Neural progenitor cell (in vitro differentiated cells): Measurements from ENCODE around the gene ARHGAP42. TPM values are rescaled to one million over a fixed set of nuclear protein-coding genes. Genes with fewer than 3 reads are reported as not detected.

Experiments used
- DNase-seq: peaks from one replicate; pipeline ENCODE4 v3.0.0-alpha.2; 2016; ENCODE audit warnings: low spot score
- H2AFZ ChIP-seq: fragments of 200-600 bp; sonication (generic); replicated peaks from 2 replicates; pipeline ENCODE4 v1.6.1; 2016; ENCODE audit warnings: antibody characterized with exemption
- H3F3A ChIP-seq: fragments of 200-600 bp; sonication (generic); 2 replicates; pipeline ENCODE4 v1.6.1; 2016; ENCODE audit warnings: antibody characterized with exemption, low read depth
- H3K27ac ChIP-seq: fragments of 200-600 bp; sonication (generic); 2 replicates; pipeline ENCODE4 v1.5.1; 2016; ENCODE audit warnings: mild to moderate bottlenecking
- H3K27me3 ChIP-seq: fragments of 200-600 bp; sonication (generic); 2 replicates; pipeline ENCODE4 v1.6.1; 2016; ENCODE audit warnings: mild to moderate bottlenecking, moderate library complexity
- H3K36me3 ChIP-seq: fragments of 200-600 bp; sonication (generic); 2 replicates; pipeline ENCODE4 v1.5.1; 2016
- H3K4me1 ChIP-seq: fragments of 200-600 bp; sonication (generic); 2 replicates; pipeline ENCODE4 v1.6.1; 2016; ENCODE audit warnings: mixed run types
- H3K4me2 ChIP-seq: fragments of 200-600 bp; sonication (generic); 2 replicates; pipeline ENCODE4 v1.6.1; 2016
- H3K4me3 ChIP-seq: fragments of 200-600 bp; sonication (generic); 2 replicates; pipeline ENCODE4 v1.5.1; 2016
- H3K79me2 ChIP-seq: fragments of 200-600 bp; sonication (generic); 2 replicates; pipeline ENCODE4 v1.6.1; 2016; ENCODE audit warnings: low read depth
- H3K9ac ChIP-seq: fragments of 200-600 bp; sonication (generic); 2 replicates; pipeline ENCODE4 v1.6.1; 2016
- H3K9me3 ChIP-seq: fragments of 200-600 bp; sonication (generic); 2 replicates; pipeline ENCODE4 v1.5.1; 2016; ENCODE audit warnings: low read depth
- H4K20me1 ChIP-seq: fragments of 200-600 bp; sonication (generic); 2 replicates; pipeline ENCODE4 v1.6.1; 2016; ENCODE audit warnings: low read depth
- H3K27ac Mint-ChIP-seq: 3 replicates; pipeline ENCODE4 v1.8.0; 2021; ENCODE audit warnings: mixed read lengths
- H3K27me3 Mint-ChIP-seq: 2 replicates; pipeline ENCODE4 v1.8.0; 2022; ENCODE audit warnings: low read depth, mild to moderate bottlenecking, inconsistent platforms, moderate library complexity, mixed read lengths; ENCODE audit not compliant: insufficient read depth
- H3K36me3 Mint-ChIP-seq: 3 replicates; pipeline ENCODE4 v1.8.0; 2021; ENCODE audit warnings: mixed read lengths
- H3K4me1 Mint-ChIP-seq: 3 replicates; pipeline ENCODE4 v1.8.0; 2021; ENCODE audit warnings: mixed read lengths
- H3K4me3 Mint-ChIP-seq: 3 replicates; pipeline ENCODE4 v1.8.0; 2021; ENCODE audit warnings: mild to moderate bottlenecking, moderate library complexity, mixed read lengths
- H3K9me3 Mint-ChIP-seq: 3 replicates; pipeline ENCODE4 v1.8.0; 2020; ENCODE audit warnings: mixed read lengths
- EZH2 ChIP-seq: fragments of 200-600 bp; sonication (generic); IDR thresholded peaks from 2 replicates; pipeline ENCODE4 v1.6.1; 2017; ENCODE audit warnings: antibody characterized with exemption, mild to moderate bottlenecking, moderate library complexity
- EZH2phosphoT487 ChIP-seq: fragments of 200-600 bp; sonication (generic); IDR thresholded peaks from 2 replicates; pipeline ENCODE4 v1.6.1; 2017; ENCODE audit warnings: antibody characterized with exemption
- total RNA-seq: library from RNA; depleted of rRNA; stranded (reverse); fragments of >200 nt; gene quantifications from 2 replicates; pipeline ENCODE4 v1.2.3, GENCODE V29; 2015; ENCODE audit warnings: low replicate concordance
- TF ChIP-seq, protein P1 (sequence below): fragments of 200-600 bp; sonication (generic); IDR thresholded peaks from 2 replicates; pipeline ENCODE4 v1.5.1; 2017; ENCODE audit warnings: antibody characterized with exemption, mild to moderate bottlenecking

The ARHGAP42 gene
- total RNA-seq, 1 donor from 2014 or later = 31.0 TPM

DNA sequence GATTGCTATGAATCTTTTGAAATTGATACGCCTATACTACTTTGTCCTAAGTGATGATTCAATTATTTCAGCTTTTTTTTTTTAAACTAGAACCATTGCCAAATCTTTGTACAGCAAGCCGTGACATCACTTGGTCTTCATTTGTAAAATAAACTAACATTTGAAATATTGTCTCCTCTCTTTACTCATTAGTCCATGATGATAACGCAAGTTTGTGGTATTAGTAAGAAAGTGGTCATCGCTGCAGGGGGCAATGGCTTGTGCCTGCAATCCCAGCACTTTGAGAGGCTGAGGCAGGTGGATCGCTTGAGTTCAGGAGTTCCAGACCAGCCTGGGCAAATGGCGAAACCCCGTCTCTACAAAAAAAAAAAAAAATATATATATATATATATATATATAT, 12.9 kb upstream of the ARHGAP42 start:
- H3K27me3 ChIP-seq = no peaks in the 10 kb centered on the region
- no peak overlapping the region for H3K4me3 ChIP-seq
- H2AFZ ChIP-seq = no peak overlapping the region
- no peaks in the 10 kb centered on the region for H3K36me3 ChIP-seq
- H3K27ac ChIP-seq = no peak overlapping the region
- H3K9ac ChIP-seq = no peak overlapping the region
- no peaks in the 10 kb centered on the region for H3K36me3 Mint-ChIP-seq
- H3K4me1 ChIP-seq = peaks cover 6% of the 10 kb centered on the region
- H3K4me3 Mint-ChIP-seq = no peak overlapping the region
- no peaks in the 10 kb centered on the region for H4K20me1 ChIP-seq
- H3K79me2 ChIP-seq = no peaks in the 10 kb centered on the region
- no peak for DNase-seq
- H3K27ac Mint-ChIP-seq = no peak overlapping the region
- H3K4me1 Mint-ChIP-seq = peaks cover 3% of the 10 kb centered on the region
- H3F3A ChIP-seq = no peaks in the 10 kb centered on the region
- no peaks in the 10 kb centered on the region for H3K9me3 Mint-ChIP-seq
- H3K4me2 ChIP-seq = no peak overlapping the region
- no peaks in the 10 kb centered on the region for H3K9me3 ChIP-seq
- TF ChIP-seq, protein P1, sequence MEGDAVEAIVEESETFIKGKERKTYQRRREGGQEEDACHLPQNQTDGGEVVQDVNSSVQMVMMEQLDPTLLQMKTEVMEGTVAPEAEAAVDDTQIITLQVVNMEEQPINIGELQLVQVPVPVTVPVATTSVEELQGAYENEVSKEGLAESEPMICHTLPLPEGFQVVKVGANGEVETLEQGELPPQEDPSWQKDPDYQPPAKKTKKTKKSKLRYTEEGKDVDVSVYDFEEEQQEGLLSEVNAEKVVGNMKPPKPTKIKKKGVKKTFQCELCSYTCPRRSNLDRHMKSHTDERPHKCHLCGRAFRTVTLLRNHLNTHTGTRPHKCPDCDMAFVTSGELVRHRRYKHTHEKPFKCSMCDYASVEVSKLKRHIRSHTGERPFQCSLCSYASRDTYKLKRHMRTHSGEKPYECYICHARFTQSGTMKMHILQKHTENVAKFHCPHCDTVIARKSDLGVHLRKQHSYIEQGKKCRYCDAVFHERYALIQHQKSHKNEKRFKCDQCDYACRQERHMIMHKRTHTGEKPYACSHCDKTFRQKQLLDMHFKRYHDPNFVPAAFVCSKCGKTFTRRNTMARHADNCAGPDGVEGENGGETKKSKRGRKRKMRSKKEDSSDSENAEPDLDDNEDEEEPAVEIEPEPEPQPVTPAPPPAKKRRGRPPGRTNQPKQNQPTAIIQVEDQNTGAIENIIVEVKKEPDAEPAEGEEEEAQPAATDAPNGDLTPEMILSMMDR = no peak
- TF ChIP-seq EZH2phosphoT487 (no peak), EZH2 (no peak)
- peaks cover 4% of the 10 kb centered on the region for H3K27me3 Mint-ChIP-seq

DNA sequence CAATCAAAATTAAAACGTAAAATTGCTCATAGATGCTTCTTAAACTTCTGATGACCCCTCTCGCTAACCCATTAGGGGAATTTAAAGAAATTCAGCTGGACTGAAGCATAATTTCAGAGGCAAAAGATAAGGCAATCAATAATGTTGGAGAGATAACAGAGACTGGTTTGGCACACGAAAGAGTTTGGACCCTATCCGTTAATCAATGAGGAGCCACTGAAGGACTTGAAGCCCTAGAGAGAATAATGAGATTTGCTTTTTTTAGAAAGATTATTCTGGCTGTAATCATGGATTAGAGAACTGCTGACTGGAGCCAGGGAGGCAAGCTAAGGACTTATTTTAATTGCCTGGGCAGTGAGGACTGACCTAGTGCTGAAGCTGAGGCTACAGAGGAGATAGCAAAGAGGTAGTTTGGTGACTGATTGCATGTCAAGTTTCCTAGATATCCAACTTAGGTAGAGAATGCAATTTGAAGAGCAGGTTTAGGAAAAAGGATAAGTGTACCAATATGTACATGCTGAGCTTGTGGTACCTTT, 11.9 kb upstream of the ARHGAP42 start:
- Histone ChIP-seq H3K9ac (no peak overlapping the region), H4K20me1 (no peaks in the 10 kb centered on the region), H3K4me2 (peak overlapping the region; percentile 1), H3F3A (peaks cover 2% of the 10 kb centered on the region), H3K79me2 (no peaks in the 10 kb centered on the region), H3K36me3 (no peaks in the 10 kb centered on the region), H3K4me1 (peaks cover 6% of the 10 kb centered on the region), H2AFZ (no peak overlapping the region), H3K4me3 (no peak overlapping the region), H3K9me3 (no peaks in the 10 kb centered on the region), H3K27me3 (no peaks in the 10 kb centered on the region), H3K27ac (no peak overlapping the region)
- Mint-ChIP-seq H3K4me1 (peaks cover 6% of the 10 kb centered on the region), H3K27me3 (peaks cover 4% of the 10 kb centered on the region), H3K4me3 (no peak overlapping the region), H3K27ac (no peak overlapping the region), H3K9me3 (no peaks in the 10 kb centered on the region), H3K36me3 (no peaks in the 10 kb centered on the region)
- DNase-seq = no peak
- no peak for TF ChIP-seq EZH2
- TF ChIP-seq EZH2phosphoT487 = no peak
- TF ChIP-seq, protein P1 = no peak

DNA sequence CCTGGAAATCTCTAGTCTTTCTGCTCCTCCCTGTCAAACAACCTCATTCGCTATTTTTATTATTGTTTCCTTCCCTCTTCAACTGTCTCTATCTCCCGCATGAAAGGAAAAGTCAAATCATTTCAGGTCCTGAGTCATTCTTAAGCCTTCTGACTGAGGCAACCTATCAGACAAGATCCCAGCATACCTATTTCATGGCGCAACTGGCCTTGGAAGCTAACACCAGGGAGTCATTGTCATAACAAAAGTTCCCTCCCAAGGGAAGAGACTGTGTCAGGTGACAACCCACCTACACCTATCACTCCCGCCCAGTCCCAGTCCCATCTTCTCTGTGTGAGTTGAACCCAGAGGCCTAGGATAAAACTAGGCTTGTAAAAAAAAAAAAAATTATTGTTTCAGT, 10.2 kb upstream of the ARHGAP42 start:
- H3K79me2 ChIP-seq = no peaks in the 10 kb centered on the region
- no peak overlapping the region for H3K4me2 ChIP-seq
- H3K4me3 Mint-ChIP-seq = no peak overlapping the region
- H3K9ac ChIP-seq = no peak overlapping the region
- no peak for DNase-seq
- no peaks in the 10 kb centered on the region for H3K9me3 ChIP-seq
- H3K27me3 Mint-ChIP-seq = peaks cover 3% of the 10 kb centered on the region
- no peak overlapping the region for H3K4me3 ChIP-seq
- H3K4me1 ChIP-seq = peaks cover 6% of the 10 kb centered on the region
- TF ChIP-seq EZH2 = no peak
- peaks cover 3% of the 10 kb centered on the region for H3F3A ChIP-seq
- H3K36me3 ChIP-seq = no peaks in the 10 kb centered on the region
- no peak overlapping the region for H3K27ac ChIP-seq
- H3K27ac Mint-ChIP-seq = no peak overlapping the region
- H3K36me3 Mint-ChIP-seq = no peaks in the 10 kb centered on the region
- H3K27me3 ChIP-seq = no peaks in the 10 kb centered on the region
- no peaks in the 10 kb centered on the region for H3K9me3 Mint-ChIP-seq
- peaks cover 9% of the 10 kb centered on the region for H3K4me1 Mint-ChIP-seq
- H4K20me1 ChIP-seq = no peaks in the 10 kb centered on the region
- H2AFZ ChIP-seq = no peak overlapping the region

DNA sequence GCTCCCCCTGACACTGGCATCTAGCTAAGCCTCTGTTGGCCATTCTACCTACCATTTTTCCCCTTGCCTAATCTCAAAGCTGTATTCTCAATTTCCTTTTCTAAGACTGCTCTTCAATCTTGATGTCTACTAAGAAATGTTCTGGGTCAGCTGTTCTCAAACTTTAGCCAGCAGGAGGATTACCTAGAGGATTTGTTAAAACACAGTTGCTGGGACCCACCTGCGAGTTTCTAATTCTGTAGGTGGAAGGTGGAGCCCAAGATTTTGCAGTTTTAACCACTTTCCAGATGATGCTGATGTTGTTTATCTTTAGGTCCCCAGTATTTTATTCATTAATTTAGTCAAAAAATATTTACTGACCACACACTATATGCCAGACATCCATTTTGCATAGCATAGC, 9.3 kb upstream of the ARHGAP42 start:
- H2AFZ ChIP-seq = no peak overlapping the region
- H3F3A ChIP-seq = peaks cover 3% of the 10 kb centered on the region
- H4K20me1 ChIP-seq = no peaks in the 10 kb centered on the region
- H3K4me3 ChIP-seq = no peak overlapping the region
- no peak for DNase-seq
- Mint-ChIP-seq H3K27ac (no peak overlapping the region), H3K36me3 (no peaks in the 10 kb centered on the region), H3K9me3 (no peaks in the 10 kb centered on the region), H3K4me3 (no peak overlapping the region), H3K27me3 (peaks cover 3% of the 10 kb centered on the region), H3K4me1 (peaks cover 9% of the 10 kb centered on the region)
- H3K79me2 ChIP-seq = no peaks in the 10 kb centered on the region
- no peaks in the 10 kb centered on the region for H3K9me3 ChIP-seq
- no peaks in the 10 kb centered on the region for H3K27me3 ChIP-seq
- H3K4me2 ChIP-seq = no peak overlapping the region
- TF ChIP-seq EZH2 (no peak), EZH2phosphoT487 (no peak)
- TF ChIP-seq, protein P1 = no peak
- H3K9ac ChIP-seq = no peak overlapping the region
- no peak overlapping the region for H3K27ac ChIP-seq
- peaks cover 6% of the 10 kb centered on the region for H3K4me1 ChIP-seq
- no peaks in the 10 kb centered on the region for H3K36me3 ChIP-seq
